ENCODE results near the gene DNAJC5. TPM values are rescaled to one million over a fixed set of nuclear protein-coding genes. Genes with fewer than 3 reads are reported as not detected.

The DNAJC5 gene
- total RNA-seq, 1 experiment from 2014 or later, result 28.5 TPM

DNA sequence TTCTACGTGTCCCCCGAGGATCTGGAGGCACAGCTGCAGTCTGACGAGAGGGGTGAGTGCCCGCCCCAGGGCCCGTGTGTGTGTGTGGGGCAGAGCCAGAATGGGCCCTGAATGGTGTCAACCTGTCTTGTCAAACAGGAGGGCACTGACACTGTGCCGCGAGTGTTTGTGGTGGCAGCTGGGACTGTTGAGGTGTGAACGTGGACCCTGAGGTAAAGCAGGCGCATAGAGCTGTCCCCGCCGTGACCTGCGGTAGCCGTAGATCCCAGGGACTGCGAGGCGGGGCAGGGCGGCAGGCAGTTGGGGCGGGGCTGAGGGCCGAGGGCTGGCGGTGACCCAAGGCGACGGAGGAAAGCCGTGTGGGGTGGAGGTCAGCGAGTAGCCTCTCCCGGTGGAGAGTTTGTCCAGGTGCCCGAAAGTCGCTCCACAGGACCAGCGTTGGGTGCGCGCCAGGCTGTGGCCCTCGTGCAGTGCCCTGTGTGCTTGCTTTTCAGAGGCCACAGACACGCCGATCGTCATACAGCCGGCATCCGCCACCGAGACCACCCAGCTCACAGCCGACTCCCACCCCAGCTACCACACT is 36.1 kb downstream of the DNAJC5 start (continued):
- TF ChIP-seq, protein P1, sequence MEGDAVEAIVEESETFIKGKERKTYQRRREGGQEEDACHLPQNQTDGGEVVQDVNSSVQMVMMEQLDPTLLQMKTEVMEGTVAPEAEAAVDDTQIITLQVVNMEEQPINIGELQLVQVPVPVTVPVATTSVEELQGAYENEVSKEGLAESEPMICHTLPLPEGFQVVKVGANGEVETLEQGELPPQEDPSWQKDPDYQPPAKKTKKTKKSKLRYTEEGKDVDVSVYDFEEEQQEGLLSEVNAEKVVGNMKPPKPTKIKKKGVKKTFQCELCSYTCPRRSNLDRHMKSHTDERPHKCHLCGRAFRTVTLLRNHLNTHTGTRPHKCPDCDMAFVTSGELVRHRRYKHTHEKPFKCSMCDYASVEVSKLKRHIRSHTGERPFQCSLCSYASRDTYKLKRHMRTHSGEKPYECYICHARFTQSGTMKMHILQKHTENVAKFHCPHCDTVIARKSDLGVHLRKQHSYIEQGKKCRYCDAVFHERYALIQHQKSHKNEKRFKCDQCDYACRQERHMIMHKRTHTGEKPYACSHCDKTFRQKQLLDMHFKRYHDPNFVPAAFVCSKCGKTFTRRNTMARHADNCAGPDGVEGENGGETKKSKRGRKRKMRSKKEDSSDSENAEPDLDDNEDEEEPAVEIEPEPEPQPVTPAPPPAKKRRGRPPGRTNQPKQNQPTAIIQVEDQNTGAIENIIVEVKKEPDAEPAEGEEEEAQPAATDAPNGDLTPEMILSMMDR (IDR thresholded peaks at IDR 0.05), result no peak
- TF ChIP-seq RELA (CRISPR knock-in tag; IDR thresholded peaks at IDR 0.05; ENCODE audit: borderline replicate concordance) (no peak), IRF2 (CRISPR knock-in tag; IDR thresholded peaks at IDR 0.05; ENCODE audit: borderline replicate concordance, low read depth) (no peak), JUN (CRISPR knock-in tag; IDR thresholded peaks at IDR 0.05) (no peak), SMAD3 (CRISPR knock-in tag; IDR thresholded peaks at IDR 0.05; ENCODE audit: borderline replicate concordance) (no peak), ZNF138 (CRISPR knock-in tag; conservative IDR thresholded peaks at IDR 0.05) (no peak), TCF7 (CRISPR knock-in tag; IDR thresholded peaks at IDR 0.05; ENCODE audit: low read depth) (no peak)
- TF ChIP-seq, protein P2, sequence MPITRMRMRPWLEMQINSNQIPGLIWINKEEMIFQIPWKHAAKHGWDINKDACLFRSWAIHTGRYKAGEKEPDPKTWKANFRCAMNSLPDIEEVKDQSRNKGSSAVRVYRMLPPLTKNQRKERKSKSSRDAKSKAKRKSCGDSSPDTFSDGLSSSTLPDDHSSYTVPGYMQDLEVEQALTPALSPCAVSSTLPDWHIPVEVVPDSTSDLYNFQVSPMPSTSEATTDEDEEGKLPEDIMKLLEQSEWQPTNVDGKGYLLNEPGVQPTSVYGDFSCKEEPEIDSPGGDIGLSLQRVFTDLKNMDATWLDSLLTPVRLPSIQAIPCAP (CRISPR knock-in tag; IDR thresholded peaks at IDR 0.05), result no peak
- TF ChIP-seq, protein P3, sequence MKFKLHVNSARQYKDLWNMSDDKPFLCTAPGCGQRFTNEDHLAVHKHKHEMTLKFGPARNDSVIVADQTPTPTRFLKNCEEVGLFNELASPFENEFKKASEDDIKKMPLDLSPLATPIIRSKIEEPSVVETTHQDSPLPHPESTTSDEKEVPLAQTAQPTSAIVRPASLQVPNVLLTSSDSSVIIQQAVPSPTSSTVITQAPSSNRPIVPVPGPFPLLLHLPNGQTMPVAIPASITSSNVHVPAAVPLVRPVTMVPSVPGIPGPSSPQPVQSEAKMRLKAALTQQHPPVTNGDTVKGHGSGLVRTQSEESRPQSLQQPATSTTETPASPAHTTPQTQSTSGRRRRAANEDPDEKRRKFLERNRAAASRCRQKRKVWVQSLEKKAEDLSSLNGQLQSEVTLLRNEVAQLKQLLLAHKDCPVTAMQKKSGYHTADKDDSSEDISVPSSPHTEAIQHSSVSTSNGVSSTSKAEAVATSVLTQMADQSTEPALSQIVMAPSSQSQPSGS (CRISPR knock-in tag; IDR thresholded peaks at IDR 0.05; ENCODE audit: borderline replicate concordance, low read depth), result no peak
- TF ChIP-seq, protein P4, sequence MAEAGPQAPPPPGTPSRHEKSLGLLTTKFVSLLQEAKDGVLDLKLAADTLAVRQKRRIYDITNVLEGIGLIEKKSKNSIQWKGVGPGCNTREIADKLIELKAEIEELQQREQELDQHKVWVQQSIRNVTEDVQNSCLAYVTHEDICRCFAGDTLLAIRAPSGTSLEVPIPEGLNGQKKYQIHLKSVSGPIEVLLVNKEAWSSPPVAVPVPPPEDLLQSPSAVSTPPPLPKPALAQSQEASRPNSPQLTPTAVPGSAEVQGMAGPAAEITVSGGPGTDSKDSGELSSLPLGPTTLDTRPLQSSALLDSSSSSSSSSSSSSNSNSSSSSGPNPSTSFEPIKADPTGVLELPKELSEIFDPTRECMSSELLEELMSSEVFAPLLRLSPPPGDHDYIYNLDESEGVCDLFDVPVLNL (CRISPR knock-in tag; IDR thresholded peaks at IDR 0.05; ENCODE audit: borderline replicate concordance, low read depth), result no peak
- TF ChIP-seq, protein P5, sequence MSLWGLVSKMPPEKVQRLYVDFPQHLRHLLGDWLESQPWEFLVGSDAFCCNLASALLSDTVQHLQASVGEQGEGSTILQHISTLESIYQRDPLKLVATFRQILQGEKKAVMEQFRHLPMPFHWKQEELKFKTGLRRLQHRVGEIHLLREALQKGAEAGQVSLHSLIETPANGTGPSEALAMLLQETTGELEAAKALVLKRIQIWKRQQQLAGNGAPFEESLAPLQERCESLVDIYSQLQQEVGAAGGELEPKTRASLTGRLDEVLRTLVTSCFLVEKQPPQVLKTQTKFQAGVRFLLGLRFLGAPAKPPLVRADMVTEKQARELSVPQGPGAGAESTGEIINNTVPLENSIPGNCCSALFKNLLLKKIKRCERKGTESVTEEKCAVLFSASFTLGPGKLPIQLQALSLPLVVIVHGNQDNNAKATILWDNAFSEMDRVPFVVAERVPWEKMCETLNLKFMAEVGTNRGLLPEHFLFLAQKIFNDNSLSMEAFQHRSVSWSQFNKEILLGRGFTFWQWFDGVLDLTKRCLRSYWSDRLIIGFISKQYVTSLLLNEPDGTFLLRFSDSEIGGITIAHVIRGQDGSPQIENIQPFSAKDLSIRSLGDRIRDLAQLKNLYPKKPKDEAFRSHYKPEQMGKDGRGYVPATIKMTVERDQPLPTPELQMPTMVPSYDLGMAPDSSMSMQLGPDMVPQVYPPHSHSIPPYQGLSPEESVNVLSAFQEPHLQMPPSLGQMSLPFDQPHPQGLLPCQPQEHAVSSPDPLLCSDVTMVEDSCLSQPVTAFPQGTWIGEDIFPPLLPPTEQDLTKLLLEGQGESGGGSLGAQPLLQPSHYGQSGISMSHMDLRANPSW (CRISPR knock-in tag; conservative IDR thresholded peaks at IDR 0.05; ENCODE audit: low read depth), result no peak
- TF ChIP-seq, protein P6, sequence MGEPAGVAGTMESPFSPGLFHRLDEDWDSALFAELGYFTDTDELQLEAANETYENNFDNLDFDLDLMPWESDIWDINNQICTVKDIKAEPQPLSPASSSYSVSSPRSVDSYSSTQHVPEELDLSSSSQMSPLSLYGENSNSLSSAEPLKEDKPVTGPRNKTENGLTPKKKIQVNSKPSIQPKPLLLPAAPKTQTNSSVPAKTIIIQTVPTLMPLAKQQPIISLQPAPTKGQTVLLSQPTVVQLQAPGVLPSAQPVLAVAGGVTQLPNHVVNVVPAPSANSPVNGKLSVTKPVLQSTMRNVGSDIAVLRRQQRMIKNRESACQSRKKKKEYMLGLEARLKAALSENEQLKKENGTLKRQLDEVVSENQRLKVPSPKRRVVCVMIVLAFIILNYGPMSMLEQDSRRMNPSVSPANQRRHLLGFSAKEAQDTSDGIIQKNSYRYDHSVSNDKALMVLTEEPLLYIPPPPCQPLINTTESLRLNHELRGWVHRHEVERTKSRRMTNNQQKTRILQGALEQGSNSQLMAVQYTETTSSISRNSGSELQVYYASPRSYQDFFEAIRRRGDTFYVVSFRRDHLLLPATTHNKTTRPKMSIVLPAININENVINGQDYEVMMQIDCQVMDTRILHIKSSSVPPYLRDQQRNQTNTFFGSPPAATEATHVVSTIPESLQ (CRISPR knock-in tag; IDR thresholded peaks at IDR 0.05), result no peak

DNA sequence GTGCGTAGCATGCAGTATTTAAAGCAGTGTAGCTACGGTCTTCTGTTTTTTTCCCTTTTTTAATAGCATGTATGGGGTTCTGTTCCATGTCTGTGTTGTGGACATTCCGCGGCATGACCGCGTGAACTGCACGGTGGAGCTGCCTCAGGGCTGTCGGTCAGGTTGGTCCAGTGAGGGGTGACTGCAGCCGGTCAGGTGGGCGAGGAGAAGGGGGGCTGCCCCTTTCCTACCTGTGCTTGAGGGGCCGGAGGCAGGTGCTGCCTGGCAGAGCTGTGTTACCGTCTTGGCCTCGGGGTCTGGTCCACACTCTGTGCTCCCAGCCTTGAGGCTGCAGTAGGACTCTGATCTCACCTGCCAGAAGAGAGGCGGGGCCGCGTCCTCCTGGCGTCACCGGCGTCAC is 36.8 kb downstream of the DNAJC5 start:
- DNase-seq (ENCODE audit: low spot score) (no peak), ATAC-seq (no peak)
- no peak overlapping the region for H3K27ac Mint-ChIP-seq
- H3K4me1 Mint-ChIP-seq, result no peaks in the 10 kb centered on the region
- peaks cover 42% of the 10 kb centered on the region for H3K36me3 Mint-ChIP-seq
- H3K4me3 Mint-ChIP-seq, result no peak overlapping the region
- no peaks in the 10 kb centered on the region for H3K27me3 Mint-ChIP-seq (ENCODE audit: low read depth)
- CTCF ChIA-PET, result interaction anchor here (1.2 kb wide), 1 partner anchor 49 kb away, joined by 3 read pairs; the partner anchor contains the start of gene PRPF6
- H3K9me3 Mint-ChIP-seq, result no peaks in the 10 kb centered on the region
- POLR2A ChIA-PET, result no interaction called here
- TF ChIP-seq OVOL2 (CRISPR knock-in tag; IDR thresholded peaks at IDR 0.05; ENCODE audit: borderline replicate concordance) (no peak), ZNF671 (CRISPR knock-in tag; IDR thresholded peaks at IDR 0.05) (no peak), SMAD3 (CRISPR knock-in tag; IDR thresholded peaks at IDR 0.05; ENCODE audit: borderline replicate concordance) (no peak)
- TF ChIP-seq, protein P7, sequence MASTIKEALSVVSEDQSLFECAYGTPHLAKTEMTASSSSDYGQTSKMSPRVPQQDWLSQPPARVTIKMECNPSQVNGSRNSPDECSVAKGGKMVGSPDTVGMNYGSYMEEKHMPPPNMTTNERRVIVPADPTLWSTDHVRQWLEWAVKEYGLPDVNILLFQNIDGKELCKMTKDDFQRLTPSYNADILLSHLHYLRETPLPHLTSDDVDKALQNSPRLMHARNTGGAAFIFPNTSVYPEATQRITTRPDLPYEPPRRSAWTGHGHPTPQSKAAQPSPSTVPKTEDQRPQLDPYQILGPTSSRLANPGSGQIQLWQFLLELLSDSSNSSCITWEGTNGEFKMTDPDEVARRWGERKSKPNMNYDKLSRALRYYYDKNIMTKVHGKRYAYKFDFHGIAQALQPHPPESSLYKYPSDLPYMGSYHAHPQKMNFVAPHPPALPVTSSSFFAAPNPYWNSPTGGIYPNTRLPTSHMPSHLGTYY (CRISPR knock-in tag; IDR thresholded peaks at IDR 0.05), result no peak
- TF ChIP-seq, protein P8, sequence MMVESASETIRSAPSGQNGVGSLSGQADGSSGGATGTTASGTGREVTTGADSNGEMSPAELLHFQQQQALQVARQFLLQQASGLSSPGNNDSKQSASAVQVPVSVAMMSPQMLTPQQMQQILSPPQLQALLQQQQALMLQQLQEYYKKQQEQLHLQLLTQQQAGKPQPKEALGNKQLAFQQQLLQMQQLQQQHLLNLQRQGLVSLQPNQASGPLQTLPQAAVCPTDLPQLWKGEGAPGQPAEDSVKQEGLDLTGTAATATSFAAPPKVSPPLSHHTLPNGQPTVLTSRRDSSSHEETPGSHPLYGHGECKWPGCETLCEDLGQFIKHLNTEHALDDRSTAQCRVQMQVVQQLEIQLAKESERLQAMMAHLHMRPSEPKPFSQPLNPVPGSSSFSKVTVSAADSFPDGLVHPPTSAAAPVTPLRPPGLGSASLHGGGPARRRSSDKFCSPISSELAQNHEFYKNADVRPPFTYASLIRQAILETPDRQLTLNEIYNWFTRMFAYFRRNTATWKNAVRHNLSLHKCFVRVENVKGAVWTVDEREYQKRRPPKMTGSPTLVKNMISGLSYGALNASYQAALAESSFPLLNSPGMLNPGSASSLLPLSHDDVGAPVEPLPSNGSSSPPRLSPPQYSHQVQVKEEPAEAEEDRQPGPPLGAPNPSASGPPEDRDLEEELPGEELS (CRISPR knock-in tag; IDR thresholded peaks at IDR 0.05), result no peak
- TF ChIP-seq, protein P9, sequence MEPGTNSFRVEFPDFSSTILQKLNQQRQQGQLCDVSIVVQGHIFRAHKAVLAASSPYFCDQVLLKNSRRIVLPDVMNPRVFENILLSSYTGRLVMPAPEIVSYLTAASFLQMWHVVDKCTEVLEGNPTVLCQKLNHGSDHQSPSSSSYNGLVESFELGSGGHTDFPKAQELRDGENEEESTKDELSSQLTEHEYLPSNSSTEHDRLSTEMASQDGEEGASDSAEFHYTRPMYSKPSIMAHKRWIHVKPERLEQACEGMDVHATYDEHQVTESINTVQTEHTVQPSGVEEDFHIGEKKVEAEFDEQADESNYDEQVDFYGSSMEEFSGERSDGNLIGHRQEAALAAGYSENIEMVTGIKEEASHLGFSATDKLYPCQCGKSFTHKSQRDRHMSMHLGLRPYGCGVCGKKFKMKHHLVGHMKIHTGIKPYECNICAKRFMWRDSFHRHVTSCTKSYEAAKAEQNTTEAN (CRISPR knock-in tag; IDR thresholded peaks at IDR 0.05), result no peak
- TF ChIP-seq, protein P10, sequence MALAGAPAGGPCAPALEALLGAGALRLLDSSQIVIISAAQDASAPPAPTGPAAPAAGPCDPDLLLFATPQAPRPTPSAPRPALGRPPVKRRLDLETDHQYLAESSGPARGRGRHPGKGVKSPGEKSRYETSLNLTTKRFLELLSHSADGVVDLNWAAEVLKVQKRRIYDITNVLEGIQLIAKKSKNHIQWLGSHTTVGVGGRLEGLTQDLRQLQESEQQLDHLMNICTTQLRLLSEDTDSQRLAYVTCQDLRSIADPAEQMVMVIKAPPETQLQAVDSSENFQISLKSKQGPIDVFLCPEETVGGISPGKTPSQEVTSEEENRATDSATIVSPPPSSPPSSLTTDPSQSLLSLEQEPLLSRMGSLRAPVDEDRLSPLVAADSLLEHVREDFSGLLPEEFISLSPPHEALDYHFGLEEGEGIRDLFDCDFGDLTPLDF (CRISPR knock-in tag; IDR thresholded peaks at IDR 0.05), result no peak
